Measurements from ENCODE around the gene VSTM2L. TPM values are rescaled to one million over a fixed set of nuclear protein-coding genes. Genes with fewer than 3 reads are reported as not detected.

The VSTM2L gene
- total and polyA plus RNA-seq, 2 of the 4 experiments (the other 2 are of a cell fraction), result 0.18 to 0.19 TPM

DNA sequence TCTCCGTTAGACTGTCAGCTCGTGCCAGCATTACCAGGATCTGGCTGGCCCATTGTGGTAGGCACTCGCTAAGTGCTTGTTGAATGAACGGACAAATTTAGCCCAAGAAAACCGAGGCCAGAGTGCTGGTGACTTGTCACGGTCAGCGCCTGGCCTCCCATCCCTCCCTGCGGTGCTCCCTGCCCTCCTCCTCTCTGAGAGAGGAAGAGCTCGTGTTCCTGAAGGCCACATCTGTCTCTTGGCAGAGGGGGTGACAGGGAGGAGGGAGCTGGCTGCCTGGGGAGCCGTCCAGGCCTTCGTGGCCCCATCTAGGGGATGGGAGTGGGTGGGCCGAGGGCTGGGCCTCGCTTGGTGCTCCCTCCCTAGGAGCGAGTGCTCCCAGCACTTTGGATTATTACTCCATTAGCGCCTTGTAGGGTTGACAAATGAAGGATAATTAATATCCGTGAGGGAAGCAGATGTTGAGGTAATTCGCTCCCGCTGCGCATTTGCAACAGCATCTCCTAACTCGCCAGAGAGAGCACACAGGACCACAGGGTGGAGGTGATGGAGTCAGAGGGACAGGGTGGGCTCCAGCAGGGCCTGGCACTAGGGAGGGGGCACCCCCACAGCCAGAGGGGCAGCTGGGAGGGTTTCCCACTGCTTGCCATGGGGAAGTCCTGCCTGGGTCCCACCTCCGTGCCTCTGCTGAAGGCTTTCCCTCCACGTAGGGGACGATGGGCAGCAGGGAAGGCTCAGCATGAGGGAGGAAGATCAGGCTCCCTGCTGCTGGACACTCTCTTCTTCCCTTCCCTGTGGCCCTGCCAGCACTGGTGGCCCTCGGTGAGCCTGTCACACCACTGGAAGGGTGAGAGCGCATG is 37.0 kb downstream of the VSTM2L start (continued):
- TF ChIP-seq RFX5 (IDR thresholded peaks at IDR 0.05; ENCODE audit: low read depth, low read length), result no peak

DNA sequence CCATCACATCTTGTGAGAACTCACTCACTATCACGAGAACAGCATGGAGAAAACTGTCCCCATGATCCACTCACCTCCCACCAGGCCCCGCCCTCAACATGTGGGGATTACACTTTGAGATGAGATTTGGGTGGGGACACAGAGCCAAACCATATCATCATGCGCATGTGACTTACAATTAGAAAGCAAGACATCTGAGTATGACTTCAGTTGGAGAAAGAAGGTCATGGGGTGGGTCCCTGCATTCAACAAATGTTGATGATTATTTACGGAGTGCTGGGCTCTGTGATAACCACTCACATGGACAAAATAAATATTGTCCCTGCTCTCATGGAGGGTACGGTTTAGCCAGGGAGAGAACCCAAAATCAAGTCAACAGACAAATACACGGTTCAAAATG is 37.9 kb downstream of the VSTM2L start:
- H3K9me1 ChIP-seq (ENCODE audit: insufficient read depth, low read length), result no peaks in the 10 kb centered on the region
- BruUV-seq (replicated peaks), result no TSS peak
- no peak overlapping the region for H3K56ac ChIP-seq (ENCODE audit: extremely low read depth, insufficient read depth, low read length)
- DNase-seq (no peak), ATAC-seq (ENCODE audit: low read depth) (no peak)
- intact Hi-C loops (cut with micrococcal nuclease) (no loop called here), in situ Hi-C loops (cut with MboI; ENCODE audit: low sequenced_read_pairs) (no loop called here), dilution Hi-C loops (cut with HindIII; ENCODE audit: low sequenced_read_pairs, unreplicated experiment) (no loop called here)
- H3K9ac ChIP-seq (ENCODE audit: low read depth, low read length), result no peak overlapping the region
- no peak overlapping the region for H3K4ac ChIP-seq (ENCODE audit: low read depth, low read length)
- no CpG with 5 or more reads among the region's 6 CpGs for WGBS, 2 experiments (ENCODE audit: extremely low coverage in 2 of 2, insufficient read length in 1 of 2)
- H3K23ac ChIP-seq (ENCODE audit: low read depth, low read length), result no peak overlapping the region
- no peak overlapping the region for H2BK120ac ChIP-seq (ENCODE audit: low read depth, low read length)
- H3K18ac ChIP-seq (ENCODE audit: low read depth, low read length), result no peak overlapping the region
- no peak overlapping the region for H2AK5ac ChIP-seq (ENCODE audit: low read depth, low read length)
- peaks cover 15% of the 10 kb centered on the region; the same call in 1 of the 2 replicates for H3K27me3 ChIP-seq (ENCODE audit: control insufficient read depth, insufficient read depth, low read length)
- H2AFZ ChIP-seq (replicated peaks; ENCODE audit: low read length, poor library complexity), result no peak overlapping the region
- no peak overlapping the region for H2AK9ac ChIP-seq (replicated peaks; ENCODE audit: low read depth, low read length, poor library complexity)
- no peaks in the 10 kb centered on the region for H3K9me3 ChIP-seq (ENCODE audit: control insufficient read depth, insufficient read depth, low read length)
- no peak overlapping the region for H2BK20ac ChIP-seq (ENCODE audit: low read depth, low read length)
- ChIA-PET POLR2A (ENCODE audit: unreplicated experiment) (no interaction called here), CTCF (no interaction called here)
- no peak overlapping the region for H3K4me3 ChIP-seq (ENCODE audit: insufficient read depth, low read depth, low read length)
- no peak overlapping the region for H2BK5ac ChIP-seq (ENCODE audit: low read depth, low read length, poor library complexity, severe bottlenecking)
- no peaks in the 10 kb centered on the region for H3K36me3 ChIP-seq (ENCODE audit: control insufficient read depth, insufficient read depth, low read length)
- H3K4me1 ChIP-seq (ENCODE audit: control insufficient read depth, insufficient read depth, low read length), result no peaks in the 10 kb centered on the region
- H4K8ac ChIP-seq (ENCODE audit: low read depth in 2 of 2, low read length in 2 of 2), result no peak overlapping the region
- H3K4me2 ChIP-seq (ENCODE audit: low read depth, low read length), result no peak overlapping the region
- H3K27ac ChIP-seq (ENCODE audit: insufficient read depth, low read length), result no peak overlapping the region
- no peaks in the 10 kb centered on the region for H3K79me1 ChIP-seq (ENCODE audit: low read depth in 1 of 2, low read length in 2 of 2)
- H4K5ac ChIP-seq (ENCODE audit: low read depth, low read length), result no peak overlapping the region
- no peak overlapping the region for H3K14ac ChIP-seq (replicated peaks; ENCODE audit: low read depth, low read length)
- H2BK15ac ChIP-seq (ENCODE audit: low read depth, low read length), result no peak overlapping the region
- no peaks in the 10 kb centered on the region for H4K20me1 ChIP-seq (ENCODE audit: insufficient read depth, low read length)
- no peak overlapping the region for H4K91ac ChIP-seq (ENCODE audit: insufficient read depth, low read depth, low read length)
- TF ChIP-seq MAFK (IDR thresholded peaks at IDR 0.05; ENCODE audit: low read depth, low read length), result no peak
- TF ChIP-seq MAZ (IDR thresholded peaks at IDR 0.05; ENCODE audit: borderline replicate concordance, low read depth, low read length), result no peak
- TF ChIP-seq SMC3 (IDR thresholded peaks at IDR 0.05; ENCODE audit: low read depth, low read length), result no peak
- TF ChIP-seq RCOR1 (IDR thresholded peaks at IDR 0.05; ENCODE audit: insufficient replicate concordance, low read length), result no peak
- TF ChIP-seq ELK1 (IDR thresholded peaks at IDR 0.05; ENCODE audit: borderline replicate concordance, low read depth, low read length), result no peak
- TF ChIP-seq CEBPB (IDR thresholded peaks at IDR 0.05; ENCODE audit: low read depth, low read length), result no peak
- no peak for TF ChIP-seq NFE2L2 (IDR thresholded peaks at IDR 0.05; ENCODE audit: low read depth, low read length)
- TF ChIP-seq BHLHE40 (IDR thresholded peaks at IDR 0.05; ENCODE audit: low read depth, low read length), result no peak
- TF ChIP-seq, protein P1, sequence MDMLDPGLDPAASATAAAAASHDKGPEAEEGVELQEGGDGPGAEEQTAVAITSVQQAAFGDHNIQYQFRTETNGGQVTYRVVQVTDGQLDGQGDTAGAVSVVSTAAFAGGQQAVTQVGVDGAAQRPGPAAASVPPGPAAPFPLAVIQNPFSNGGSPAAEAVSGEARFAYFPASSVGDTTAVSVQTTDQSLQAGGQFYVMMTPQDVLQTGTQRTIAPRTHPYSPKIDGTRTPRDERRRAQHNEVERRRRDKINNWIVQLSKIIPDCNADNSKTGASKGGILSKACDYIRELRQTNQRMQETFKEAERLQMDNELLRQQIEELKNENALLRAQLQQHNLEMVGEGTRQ (IDR thresholded peaks at IDR 0.05; ENCODE audit: low read depth, low read length), result no peak
- no peak for TF ChIP-seq POLR2A (IDR thresholded peaks at IDR 0.05; ENCODE audit: low read depth, low read length)
- no peak for TF ChIP-seq RFX5 (IDR thresholded peaks at IDR 0.05; ENCODE audit: low read depth, low read length)
- no peak for TF ChIP-seq CHD1 (IDR thresholded peaks at IDR 0.05; ENCODE audit: low read depth, low read length)
- TF ChIP-seq CTCF (conservative IDR thresholded peaks at IDR 0.05; ENCODE audit: low read depth, low read length), result no peak
